Thoracic aorta (tissue), 2 donors: ENCODE results near the gene TTLL3. TPM values are rescaled to one million over a fixed set of nuclear protein-coding genes. Genes with fewer than 3 reads are reported as not detected.

Source experiments
- ATAC-seq: fragments of 150-250 bp; one replicate; pipeline ENCODE4 v1.8.0; 2017; ENCODE audit warnings: low read depth; ENCODE audit not compliant: insufficient number of reproducible peaks, low FRiP score
- DNase-seq: peaks from one replicate; pipeline ENCODE4 v3.0.0-alpha.2; 2020; ENCODE audit warnings: low spot score
- H3K27ac ChIP-seq, 2 donors: fragments of 200-600 bp; sonication (generic); 1 replicate in 1 of 2; 2 replicates in 1 of 2; pipeline ENCODE4 v1.5.1; 2016; ENCODE audit warnings: mild to moderate bottlenecking in 2 of 2, moderate library complexity in 2 of 2
- H3K27me3 ChIP-seq: fragments of 200-600 bp; sonication (generic); replicated peaks from 2 replicates; pipeline ENCODE4 v1.6.0; 2016; ENCODE audit warnings: mild to moderate bottlenecking; ENCODE audit not compliant: insufficient read depth
- H3K36me3 ChIP-seq: fragments of 200-600 bp; sonication (generic); one replicate; pipeline ENCODE4 v1.5.1; 2016
- H3K4me1 ChIP-seq, 2 donors: fragments of 200-600 bp; sonication (generic); 1 replicate in 1 of 2; 2 replicates in 1 of 2; pipeline versions ENCODE4 v1.5.1 to v1.6.0; 2016; ENCODE audit warnings: low read depth in 2 of 2, mild to moderate bottlenecking in 1 of 2; ENCODE audit not compliant: control insufficient read depth in 1 of 2
- H3K4me3 ChIP-seq: fragments of 200-600 bp; sonication (generic); 2 replicates; pipeline ENCODE4 v1.5.1; 2016; ENCODE audit warnings: mild to moderate bottlenecking
- H3K9me3 ChIP-seq: fragments of 200-600 bp; sonication (generic); 2 replicates; pipeline ENCODE4 v1.5.1; 2016
- total RNA-seq, 2 donors: library from RNA; depleted of rRNA; stranded (reverse); fragments of >200 nt; gene quantifications; one replicate each; pipeline versions ENCODE4 v1.1.0 to v1.2.3, GENCODE V29; 2016
- TF ChIP-seq, protein P1 (sequence below): fragments of 200-600 bp; sonication (generic); IDR thresholded peaks from one replicate; pipeline ENCODE4 v1.5.1; 2019; ENCODE audit warnings: antibody characterized with exemption

The TTLL3 gene
- total RNA-seq, 2 donors from 2014 or later: 77.0 to 91.9 TPM

DNA sequence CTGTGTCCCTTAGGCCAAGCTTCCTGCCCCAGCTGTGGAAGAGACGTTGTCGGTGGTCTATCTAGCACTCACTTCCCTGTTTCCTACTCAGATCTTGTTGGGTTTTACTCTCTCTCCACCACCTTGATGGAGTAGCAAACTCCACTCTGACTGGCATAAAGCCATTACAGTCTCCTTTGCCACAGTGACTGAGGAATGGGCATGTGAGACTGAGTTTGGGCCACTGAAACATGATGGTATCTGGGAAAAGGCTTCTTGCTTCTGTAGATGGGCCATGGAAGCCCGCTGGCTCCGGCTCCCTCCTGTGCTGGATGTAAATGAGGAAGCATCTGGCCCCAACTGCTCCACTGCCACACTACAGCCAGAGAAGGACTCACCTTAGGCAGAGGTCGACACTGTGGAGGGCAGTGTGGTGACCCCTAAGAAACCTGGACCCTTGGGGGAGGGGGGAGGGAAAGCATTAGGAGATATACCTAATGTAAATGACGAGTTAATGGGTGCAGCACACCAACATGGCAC lies 30.9 kb upstream of the TTLL3 start:
- H3K4me1 ChIP-seq: peaks cover 6 to 8% of the 10 kb centered on the region in 2 donors
- ATAC-seq (no peak), DNase-seq (no peak)
- H3K4me3 ChIP-seq: no peak overlapping the region
- no peaks in the 10 kb centered on the region for H3K27me3 ChIP-seq
- H3K9me3 ChIP-seq: no peaks in the 10 kb centered on the region
- H3K36me3 ChIP-seq: peaks cover 25% of the 10 kb centered on the region
- H3K27ac ChIP-seq: no peak overlapping the region
- TF ChIP-seq, protein P1, sequence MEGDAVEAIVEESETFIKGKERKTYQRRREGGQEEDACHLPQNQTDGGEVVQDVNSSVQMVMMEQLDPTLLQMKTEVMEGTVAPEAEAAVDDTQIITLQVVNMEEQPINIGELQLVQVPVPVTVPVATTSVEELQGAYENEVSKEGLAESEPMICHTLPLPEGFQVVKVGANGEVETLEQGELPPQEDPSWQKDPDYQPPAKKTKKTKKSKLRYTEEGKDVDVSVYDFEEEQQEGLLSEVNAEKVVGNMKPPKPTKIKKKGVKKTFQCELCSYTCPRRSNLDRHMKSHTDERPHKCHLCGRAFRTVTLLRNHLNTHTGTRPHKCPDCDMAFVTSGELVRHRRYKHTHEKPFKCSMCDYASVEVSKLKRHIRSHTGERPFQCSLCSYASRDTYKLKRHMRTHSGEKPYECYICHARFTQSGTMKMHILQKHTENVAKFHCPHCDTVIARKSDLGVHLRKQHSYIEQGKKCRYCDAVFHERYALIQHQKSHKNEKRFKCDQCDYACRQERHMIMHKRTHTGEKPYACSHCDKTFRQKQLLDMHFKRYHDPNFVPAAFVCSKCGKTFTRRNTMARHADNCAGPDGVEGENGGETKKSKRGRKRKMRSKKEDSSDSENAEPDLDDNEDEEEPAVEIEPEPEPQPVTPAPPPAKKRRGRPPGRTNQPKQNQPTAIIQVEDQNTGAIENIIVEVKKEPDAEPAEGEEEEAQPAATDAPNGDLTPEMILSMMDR: no peak

DNA sequence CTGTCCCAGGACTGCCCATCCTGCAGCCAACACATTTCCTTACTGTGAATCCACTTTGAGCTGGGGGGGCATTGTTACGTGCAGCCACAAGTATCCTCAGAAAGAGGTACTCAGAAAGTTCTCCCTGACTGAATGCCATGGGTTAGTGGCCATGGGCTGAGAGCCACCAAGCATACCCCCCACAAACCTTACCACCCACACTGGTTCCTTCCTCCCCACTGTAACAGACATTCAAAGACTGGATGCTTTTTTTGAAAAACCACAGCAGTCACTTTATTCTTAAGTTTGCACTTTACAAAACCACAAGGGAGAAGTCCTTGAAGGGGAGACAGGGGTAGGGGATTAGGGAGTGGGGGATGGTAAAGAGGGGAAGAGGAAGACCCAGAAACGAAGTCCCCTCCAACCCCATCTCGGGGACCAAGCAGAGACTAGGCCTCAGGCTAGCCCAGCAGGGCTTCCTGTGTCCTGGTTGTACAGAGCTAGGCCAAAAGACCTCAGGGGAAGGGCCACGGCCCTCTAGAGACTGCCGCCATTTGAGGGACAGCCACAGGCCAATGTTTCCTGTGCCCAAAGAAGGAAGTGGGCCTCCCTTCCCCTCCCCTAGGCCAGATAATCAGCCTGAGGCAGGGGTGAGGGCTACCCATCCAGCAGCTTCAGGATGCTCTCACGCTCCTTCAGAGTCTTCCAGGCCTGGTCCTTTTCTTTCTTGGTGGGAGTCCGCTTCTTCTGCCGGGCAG lies 30.2 kb upstream of the TTLL3 start:
- no peak for DNase-seq
- TF ChIP-seq, protein P1: no peak
- Histone ChIP-seq H3K4me3 (no peak overlapping the region), H3K27me3 (no peaks in the 10 kb centered on the region), H3K4me1 (peaks cover 6 to 8% of the 10 kb centered on the region in 2 donors), H3K27ac (peak overlapping the region in 1 of 2 donors; percentile 36), H3K9me3 (no peaks in the 10 kb centered on the region), H3K36me3 (peaks cover 26% of the 10 kb centered on the region)
- no peak for ATAC-seq

DNA sequence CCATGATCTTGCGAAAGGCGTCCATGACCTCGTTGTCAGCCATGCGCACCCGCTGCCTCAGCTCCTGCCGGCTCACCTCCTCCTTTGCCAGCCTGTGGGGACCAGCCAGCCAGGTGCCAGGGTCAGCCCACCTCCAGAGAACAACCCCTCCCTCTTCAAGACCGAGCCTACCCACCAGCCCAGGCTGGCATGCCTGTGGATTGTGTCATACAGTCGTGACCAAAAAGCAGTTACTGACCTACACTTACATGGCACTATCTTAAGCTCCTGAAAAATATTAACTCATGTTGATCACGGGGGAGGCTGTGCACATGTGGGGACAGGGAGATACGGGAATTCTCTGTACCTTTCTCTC lies 29.6 kb upstream of the TTLL3 start:
- Histone ChIP-seq H3K9me3 (no peaks in the 10 kb centered on the region), H3K36me3 (peaks cover 26% of the 10 kb centered on the region), H3K4me3 (no peak overlapping the region), H3K27me3 (no peaks in the 10 kb centered on the region), H3K27ac (peak overlapping the region in 1 of 2 donors; percentile 36), H3K4me1 (peaks cover 6 to 8% of the 10 kb centered on the region in 2 donors)
- ATAC-seq (no peak), DNase-seq (no peak)
- TF ChIP-seq, protein P1: no peak

DNA sequence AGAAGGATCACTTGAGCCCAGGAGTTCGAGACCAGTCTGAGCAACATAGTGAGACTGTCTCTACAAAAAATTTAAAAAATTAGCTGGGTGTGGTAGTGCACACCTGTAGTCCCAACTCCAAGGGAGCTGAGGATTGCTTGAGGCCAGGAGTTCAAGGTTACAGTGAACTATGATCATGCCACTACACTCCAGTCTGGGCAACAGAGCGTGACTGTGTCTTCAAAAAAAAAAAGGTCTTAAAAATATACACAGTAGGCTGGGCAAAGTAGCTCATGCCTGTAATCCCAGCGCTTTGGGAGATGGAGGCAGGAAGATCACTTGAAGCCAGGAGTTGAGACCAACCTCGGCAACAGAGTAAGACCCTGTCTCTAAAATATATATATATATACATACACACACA lies 29.2 kb upstream of the TTLL3 start:
- TF ChIP-seq, protein P1: no peak
- Histone ChIP-seq H3K4me3 (no peak overlapping the region), H3K36me3 (peaks cover 26% of the 10 kb centered on the region), H3K27ac (peak overlapping the region in 1 of 2 donors; percentile 36), H3K27me3 (no peaks in the 10 kb centered on the region), H3K9me3 (no peaks in the 10 kb centered on the region), H3K4me1 (peaks cover 6 to 8% of the 10 kb centered on the region in 2 donors)
- DNase-seq: no peak
- ATAC-seq: no peak

DNA sequence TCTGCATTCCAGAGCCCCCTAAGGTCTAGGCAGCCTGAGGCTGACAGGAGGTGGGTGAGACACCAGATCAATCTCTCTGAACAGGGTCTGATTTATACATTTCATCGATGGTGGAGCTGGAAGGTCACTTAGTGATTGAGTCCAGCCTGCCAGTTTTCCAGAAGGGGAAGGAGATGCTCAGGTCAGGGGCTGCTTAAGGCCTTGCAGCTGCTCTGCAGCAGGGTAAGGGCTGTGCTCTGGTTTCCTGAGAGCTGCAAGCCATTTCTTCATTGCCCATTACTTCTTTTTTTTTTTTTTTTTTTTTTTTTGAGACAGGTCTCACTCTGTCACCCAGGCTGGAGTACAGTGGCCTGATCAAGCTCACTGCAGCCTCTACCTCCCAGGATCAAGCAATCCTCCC lies 28.5 kb upstream of the TTLL3 start:
- DNase-seq (no peak), ATAC-seq (no peak)
- Histone ChIP-seq H3K36me3 (peaks cover 26% of the 10 kb centered on the region), H3K27ac (no peak overlapping the region), H3K4me3 (no peak overlapping the region), H3K27me3 (no peaks in the 10 kb centered on the region), H3K9me3 (no peaks in the 10 kb centered on the region), H3K4me1 (peaks cover 6 to 8% of the 10 kb centered on the region in 2 donors)
- TF ChIP-seq, protein P1: no peak
